Stimulated activated CD8-positive, alpha-beta memory T cell treated with anti-CD3 and anti-CD28 coated beads, Interleukin-2, amount 100 ng/mL, for 1 hour (primary cell): ENCODE measurements around the gene UCHL5.
"Not testable (repeated sequence)": the region's sequence is repeated elsewhere in the genome, so short reads cannot be mapped to it uniquely, and the experiment has no call there.

Source experiments
- DNase-seq, 2 donors: peaks; one replicate each; pipeline ENCODE4 v3.0.0-alpha.2; 2020; ENCODE audit warnings: low read depth in 2 of 2

Gene UCHL5

DNA sequence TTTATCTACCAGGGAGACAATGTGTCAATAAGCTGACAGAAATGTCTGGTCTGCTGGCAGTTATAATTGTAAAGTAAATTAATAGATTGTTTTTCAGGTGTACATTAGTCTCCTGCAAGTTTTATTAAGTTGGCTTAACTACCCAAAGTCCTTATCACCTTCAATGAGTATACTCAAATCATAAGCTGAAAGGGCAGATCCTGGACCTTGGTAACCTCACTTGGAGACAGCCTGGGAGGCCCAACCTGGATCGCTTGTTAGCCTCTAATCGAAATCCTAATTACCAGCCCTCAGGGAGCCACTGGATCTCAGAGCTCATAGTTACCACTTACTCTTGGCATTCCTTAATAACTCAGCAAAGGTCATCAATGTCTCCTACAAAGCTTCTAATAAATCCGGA lies 49.7 kb downstream of the UCHL5 start:
- DNase-seq = no peak

DNA sequence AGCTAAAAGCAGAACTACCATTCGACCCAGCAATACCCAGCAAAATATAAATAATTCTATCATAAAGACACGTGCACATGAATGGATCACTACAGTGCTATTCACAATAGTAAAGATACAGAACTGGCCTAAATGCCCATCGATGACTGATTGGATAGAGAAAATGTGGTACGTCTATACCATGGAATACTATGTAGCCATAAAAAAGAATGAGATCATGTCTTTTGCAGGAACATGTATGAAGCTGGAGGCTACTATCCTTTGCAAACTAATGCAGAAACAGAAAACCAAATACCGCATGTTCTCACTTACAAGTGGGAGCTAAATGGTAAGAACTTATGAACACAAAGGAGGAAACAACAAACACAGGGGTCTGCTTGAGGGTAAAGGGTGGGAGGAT lies 53.4 kb downstream of the UCHL5 start:
- no peak for DNase-seq

DNA sequence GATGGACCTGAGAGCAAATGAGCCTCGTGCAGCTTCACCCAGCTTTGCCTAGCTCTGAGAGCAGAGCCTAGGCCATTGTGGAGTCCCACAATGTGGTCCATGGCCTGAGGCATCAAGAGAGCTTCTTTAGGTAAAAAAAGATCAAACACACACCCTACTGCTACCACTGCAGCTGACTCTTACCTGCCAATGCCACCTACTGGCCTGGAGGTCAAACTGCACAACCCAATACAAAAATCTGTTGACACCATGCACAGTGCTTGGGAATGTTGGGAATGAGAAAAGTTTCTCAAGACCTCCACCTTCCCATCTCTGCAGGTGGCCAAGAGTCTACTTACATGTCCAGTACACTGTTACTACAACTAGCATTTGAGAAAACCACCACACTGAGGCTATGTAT lies 60.6 kb downstream of the UCHL5 start:
- no peak for DNase-seq

DNA sequence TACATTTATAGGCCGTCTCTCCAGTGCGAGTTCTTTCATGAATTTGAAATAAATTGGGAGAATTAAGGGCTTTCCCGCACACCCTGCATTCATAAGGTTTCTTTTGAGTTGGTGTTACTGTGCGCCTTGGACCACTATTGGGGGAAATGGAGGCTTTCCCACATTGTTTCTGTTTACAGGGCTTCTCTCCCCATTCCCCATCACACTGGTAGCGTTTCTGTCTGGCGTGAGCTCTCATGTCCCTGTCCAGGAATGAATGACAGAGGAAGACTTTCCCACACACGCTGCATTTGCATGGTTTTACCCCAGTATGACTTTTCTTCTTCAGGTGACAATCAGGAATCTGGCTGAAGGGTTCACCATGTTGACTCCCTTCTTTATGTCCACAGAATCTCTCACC lies 65.0 kb downstream of the UCHL5 start:
- no peak for DNase-seq

DNA sequence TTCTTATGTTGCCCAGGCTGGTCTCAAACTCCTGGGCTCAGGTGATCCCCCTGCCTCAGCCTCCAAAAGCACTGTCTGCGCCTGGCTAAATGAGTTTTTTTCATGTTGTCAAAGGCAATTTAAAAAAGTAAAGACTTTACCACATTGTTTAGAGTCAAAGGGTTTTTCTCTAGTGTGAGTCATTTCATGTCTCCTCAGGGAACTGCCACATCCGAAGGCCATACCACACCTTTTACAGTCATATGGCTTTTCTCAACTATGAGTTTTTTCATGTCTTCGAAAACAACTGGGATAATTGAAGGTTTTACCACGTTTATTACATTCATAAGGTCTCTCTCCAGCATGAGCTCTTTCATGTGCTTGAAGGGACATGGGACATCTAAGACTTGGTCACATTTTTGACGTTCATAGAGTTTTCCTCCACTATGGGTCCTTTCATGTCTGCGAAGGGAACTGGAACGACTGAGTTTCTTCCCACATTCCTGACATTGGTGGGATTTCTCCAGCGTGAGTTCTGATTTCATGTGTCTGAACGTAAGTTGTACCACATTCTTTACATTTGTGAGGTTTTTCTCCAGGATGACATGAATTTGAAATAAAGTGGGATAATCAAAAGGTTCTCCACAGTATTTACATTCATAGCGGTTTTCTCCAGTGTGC lies 65.6 kb downstream of the UCHL5 start:
- no peak for DNase-seq

DNA sequence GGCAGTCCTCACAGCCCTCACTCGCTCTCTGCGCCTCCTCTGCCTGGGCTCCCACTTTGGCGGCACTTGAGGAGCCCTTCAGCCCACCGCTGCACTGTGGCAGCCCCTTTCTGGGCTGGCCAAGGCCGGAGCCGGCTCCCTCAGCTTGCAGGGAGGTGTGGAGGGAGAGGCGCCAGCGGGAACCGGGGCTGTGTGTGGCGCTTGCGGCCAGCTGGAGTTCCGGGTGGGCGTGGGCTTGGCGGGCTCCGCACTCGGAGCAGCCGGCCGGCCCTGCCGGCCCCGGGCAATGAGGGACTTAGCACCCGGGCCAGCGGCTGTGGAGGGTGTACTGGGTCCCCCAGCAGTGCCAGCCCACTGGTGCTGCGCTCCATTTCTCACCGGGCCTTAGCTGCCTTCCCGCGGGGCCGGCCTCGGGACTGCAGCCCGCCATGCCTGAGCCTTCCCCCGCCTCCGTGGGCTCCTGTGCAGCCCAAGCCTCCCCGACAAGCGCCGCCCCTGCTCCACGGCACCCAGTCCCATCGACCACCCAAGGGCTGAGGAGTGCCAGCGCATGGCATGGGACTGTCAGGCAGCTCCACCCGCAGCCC lies 72.3 kb downstream of the UCHL5 start:
- not testable (repeated sequence) for DNase-seq

DNA sequence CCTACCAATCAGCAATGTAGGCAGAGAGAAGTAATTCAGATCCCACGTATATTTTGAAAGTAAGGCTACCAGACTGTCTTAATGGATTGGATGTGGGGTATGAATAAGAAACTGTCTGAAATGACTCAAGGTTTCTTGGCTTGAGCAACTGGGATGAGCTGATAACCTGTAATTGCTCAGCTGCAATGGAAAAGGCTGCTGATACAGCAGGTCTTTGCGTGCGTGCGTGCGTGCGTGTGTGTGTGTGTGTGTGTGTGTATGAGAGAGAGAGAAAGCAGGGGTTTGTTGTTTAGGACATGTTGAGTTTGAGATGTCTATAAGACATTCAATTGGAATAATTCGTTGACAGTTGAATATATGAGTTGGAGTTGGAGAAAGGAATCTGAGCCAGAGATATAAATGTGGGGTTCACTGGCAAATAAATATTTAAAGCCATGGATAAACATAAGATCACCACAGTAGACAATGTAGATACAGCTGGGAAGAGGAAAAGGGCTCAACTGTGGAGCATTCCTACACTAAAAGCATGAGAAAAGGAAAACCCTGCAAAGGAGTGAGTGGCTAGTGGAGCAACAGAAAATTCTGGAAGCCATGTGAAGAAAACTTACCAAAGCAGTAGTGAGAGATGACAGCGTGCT lies 72.9 kb downstream of the UCHL5 start:
- DNase-seq = no peak

DNA sequence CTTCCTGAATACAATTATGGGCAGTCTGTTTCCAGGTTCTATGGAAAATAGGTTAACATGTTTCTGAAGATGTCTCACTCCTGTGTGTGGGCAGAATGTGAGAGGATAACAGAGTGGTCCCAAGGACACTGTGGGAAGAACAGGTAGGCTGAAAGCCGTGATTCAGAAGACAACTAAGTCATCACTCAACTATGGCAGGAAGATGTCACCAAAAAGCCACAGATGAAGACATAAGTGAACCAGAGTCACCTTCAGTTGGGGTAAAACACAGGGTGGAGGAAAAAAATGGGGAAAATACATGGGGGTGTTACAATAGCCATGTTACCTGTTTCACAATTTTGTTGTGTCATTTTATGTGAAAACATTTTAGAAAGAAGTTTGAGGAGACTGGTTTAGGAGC lies 75.1 kb downstream of the UCHL5 start:
- DNase-seq = no peak

DNA sequence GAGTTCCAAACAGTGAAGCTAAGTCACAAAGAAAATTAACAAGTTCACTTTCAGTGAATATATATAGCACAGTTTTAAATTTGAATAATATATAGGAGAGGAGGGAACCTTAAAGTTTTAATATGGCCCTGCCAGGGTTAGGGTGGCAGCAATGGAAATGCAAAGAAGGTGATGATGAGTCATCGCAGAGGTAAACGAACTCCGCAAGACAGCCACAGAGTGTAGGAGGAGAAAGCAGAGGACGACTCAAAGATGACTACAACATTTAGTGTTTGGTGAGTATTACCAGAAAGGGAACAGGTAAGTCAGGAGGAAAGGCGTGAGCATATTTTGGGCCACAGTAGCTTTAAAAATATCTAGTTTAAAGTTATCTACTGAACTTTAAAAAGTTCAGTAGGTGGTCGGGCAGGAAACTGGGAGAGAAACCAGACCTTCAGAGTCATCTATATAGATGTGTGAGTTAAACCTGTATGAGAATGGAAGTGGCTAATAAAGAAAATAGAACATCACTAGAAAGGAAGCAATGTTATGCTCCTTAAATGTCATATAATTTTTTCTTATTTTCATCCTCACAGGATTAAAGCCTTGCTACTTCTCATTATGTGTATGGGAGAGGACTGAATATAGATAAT lies 75.7 kb downstream of the UCHL5 start:
- no peak for DNase-seq

DNA sequence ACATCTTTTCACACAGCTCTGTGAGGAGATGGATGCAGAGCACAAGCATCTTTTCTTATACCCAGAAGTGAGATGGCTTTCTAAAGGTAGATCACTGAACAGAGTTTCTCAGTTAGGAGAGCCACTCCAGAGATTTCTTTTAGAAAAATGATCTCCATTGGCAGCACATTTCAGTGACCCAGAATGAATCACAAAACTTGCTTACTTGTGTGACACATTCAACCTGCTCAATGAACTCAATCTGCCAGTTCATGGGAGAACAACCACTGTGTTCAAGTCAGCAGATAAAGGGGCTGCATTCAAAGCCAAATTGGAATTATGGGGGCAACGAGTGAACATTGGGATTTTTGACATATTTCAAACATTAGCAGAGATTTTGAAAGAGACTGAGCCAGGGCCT lies 78.3 kb downstream of the UCHL5 start:
- no peak for DNase-seq

DNA sequence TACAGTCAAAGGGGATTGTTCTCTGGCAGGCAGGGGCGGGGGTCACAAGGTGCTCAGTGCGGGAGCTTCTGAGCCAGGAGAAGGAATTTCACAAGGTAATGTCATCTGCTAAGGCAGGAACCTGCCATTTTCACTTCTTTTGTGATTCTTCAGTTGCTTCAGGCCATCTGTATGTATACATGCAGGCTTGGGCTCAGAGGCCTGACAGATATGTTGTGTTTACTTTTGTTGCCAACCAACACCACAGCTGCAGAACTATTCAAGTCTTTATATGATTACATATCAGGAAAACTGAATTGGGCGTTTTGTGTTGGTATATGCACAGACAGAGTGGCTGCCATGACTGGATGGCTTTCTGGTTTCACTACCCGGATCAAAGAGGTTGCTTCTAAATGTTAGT lies 78.8 kb downstream of the UCHL5 start:
- not testable (repeated sequence) for DNase-seq

DNA sequence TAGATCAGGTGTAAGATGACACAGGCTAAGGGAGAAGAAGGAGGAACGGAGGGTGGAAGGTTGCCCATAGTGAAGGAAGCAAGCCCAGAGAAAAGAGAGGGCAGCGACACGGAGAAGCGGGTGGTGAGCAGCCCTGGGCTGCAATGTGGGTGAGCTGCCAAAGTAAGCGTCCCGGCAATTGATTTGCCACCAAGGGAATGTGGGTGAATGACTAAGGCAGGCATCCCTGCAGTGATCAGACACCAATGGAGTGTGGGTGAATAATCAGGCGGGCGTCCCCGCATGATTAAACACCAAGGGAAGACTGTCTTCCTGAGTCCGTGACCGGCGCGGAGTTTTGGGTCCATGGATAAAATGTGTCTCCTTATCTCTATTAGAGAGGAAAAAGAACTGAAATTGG lies 79.6 kb downstream of the UCHL5 start:
- no peak for DNase-seq

DNA sequence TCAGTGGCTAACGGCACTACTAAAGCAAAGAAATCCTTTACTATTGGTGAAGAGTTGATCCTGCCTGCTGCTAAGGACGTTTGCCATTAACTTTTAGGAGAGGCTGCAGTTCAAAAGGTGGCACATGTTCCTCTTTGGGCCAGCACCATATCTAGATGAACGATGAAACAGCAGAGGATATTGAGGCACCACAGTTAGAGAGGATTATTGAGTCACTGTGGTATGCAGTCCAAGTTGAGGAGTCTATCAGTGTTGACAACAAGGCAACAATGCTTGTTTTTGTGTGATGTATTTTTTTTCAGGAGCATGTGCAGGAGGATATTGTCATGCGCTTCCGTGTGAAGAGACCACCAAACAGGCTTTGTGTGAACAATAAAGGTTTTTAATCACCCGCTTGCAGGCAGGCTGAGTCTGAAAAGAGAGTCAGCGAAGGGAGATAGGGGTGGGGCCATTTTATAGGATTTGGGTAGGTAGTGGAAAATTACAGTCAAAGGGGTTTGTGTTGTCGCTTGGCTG lies 80.9 kb downstream of the UCHL5 start:
- no peak for DNase-seq

DNA sequence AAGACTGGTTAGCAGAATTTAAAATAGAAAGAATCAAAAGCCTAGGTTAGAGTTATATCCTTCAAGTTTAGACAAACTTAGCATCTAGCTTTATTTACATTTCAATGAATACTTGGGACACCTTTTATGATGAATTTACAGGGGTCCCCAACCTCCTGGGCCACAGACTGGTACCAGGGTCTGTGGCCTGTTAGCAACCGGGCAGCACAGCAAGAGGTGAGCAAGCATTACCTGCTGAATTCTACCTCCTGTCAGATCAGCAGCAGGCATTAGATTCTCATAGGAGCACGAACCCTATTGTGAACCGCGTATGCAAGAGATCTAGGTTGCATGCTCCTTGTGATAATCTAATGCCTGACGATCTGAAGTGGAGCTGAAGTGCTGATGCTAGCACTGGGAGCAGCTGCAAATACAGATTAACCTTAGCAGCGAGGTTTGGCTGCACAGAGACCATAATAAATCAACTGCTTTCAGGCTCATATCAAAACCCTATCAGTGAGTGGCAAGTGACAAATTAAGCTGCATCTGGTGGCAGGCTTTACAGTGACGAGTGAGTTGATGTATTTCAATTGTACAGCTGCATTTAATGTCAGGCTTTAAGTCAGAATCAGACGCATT lies 82.0 kb downstream of the UCHL5 start:
- no peak for DNase-seq

DNA sequence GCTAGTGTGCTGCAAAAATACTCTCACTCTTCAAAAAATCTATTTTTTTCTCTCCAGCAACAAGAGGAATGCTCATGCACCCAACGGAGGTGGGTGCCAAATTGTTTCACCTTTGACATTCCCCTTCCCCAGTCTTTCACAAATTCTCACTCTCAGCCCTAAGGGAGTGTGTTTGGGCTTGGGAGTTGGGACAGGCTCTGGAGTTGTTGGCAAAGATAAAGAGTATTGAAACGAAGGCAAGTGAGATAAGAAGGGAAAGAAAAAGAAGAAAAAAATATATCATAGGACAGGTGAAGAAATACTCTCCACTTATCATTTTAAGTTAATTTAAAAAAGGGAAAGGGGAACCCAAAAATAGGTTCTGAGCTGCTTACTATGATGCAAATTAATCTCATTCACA lies 82.6 kb downstream of the UCHL5 start:
- no peak for DNase-seq

DNA sequence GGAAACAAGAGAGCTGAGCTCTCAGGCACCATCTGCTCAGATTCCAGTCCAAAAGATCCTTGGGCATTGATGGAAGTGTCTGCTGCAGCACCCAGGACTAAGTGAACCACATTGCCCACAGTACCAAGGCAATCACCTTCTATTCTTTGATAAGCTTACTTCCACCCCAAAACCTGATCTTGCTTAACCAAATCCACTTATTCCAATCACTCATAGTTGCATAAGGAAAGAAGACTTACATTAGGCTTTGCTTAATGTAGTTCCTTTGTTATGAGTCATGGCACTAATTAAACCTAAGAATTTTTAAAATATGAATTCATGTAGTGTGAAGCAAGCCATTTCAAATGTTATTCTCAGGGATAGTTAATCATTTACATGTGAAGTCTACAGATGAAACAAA lies 84.5 kb downstream of the UCHL5 start:
- DNase-seq = no peak

DNA sequence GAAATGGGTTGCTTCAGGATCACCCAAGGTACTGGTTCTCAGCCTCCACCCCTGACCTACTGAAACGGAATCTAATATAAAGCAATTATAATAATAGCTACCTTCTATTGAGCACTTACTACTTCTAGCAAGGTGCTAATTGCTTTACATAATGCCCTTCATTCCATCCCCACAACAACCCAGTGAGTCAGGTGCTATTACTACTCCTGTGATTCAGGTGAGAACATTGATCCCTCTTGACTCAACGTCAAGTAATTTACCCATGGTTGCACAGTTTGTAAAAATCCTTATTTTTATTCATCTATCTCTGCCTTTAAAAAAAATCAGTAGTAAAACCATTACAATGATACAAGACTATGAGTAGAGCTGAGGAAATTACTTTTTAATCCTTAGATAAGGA lies 85.2 kb downstream of the UCHL5 start:
- DNase-seq = no peak

DNA sequence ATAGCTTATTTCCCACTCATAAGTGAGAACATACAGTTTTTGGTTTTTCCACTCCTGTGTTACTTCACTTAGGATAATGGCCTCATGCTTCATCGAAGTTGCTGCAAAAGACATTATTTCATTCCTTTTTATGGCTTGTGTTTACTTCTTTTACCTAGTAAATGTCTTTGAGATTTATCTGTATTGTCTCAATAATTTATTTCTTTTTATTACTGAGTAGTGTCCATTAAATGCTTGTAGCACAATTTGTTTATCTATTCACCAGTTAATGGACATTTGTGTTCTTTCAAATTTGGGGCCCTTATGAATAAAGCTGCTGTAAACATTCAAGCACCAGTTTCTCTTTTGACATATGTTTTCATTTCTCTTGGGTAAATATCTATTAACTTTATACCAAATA lies 86.0 kb downstream of the UCHL5 start:
- no peak for DNase-seq

DNA sequence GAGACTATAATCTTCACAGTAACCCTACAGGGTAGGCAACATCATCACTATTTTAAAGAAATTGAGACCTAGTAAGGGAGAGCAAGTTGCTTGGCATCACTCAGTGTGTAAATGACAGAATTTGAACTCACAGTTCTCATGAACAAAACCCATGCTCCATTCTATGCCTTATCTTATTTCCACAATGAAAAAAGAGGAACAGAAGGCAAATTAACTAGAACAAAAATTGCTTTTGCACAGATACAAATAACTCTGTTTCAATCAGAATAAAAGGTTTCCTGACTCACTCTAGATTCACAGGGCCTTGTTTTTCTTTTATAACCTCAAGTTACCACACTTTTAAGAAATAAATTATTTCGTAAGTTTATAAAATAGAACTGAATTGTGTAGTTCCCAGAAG lies 90.1 kb downstream of the UCHL5 start:
- no peak for DNase-seq

DNA sequence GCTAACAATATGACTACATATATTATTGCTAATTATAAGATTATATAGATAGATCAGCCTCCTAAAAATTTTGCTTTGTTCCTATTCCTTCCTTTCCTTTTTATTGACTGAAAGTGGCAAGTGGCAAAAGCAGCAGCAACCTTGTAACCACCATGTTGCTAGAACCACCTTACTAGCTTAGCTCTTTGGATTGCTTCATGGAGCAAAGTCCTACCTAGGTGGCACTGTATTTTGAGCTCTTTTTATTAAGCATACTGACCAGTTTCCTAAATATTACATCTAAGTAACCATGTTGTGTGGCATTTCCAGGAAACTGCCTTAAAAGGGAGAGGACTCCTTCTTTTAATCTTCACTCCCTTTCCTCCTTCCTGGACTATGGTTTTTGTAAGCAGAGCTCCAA lies 90.8 kb downstream of the UCHL5 start:
- DNase-seq = no peak

DNA sequence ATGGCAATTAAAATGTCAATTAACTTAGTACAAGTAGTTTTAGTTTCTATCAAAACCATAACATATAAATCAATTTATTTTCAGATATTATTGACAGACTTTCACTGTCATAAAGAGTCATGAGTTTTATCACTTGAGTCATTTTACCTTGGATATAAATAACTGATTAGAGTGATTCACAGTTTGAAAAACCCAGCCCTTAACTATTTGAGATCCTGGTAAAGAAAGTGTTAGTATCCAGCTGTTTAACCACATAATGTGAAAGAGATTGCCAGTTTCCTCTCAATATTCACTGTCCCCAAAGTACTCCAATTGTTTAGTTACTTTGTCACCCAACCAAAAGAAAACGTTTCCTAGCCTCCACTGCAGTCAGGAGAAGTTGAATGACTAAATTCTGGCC lies 91.3 kb downstream of the UCHL5 start:
- no peak for DNase-seq

DNA sequence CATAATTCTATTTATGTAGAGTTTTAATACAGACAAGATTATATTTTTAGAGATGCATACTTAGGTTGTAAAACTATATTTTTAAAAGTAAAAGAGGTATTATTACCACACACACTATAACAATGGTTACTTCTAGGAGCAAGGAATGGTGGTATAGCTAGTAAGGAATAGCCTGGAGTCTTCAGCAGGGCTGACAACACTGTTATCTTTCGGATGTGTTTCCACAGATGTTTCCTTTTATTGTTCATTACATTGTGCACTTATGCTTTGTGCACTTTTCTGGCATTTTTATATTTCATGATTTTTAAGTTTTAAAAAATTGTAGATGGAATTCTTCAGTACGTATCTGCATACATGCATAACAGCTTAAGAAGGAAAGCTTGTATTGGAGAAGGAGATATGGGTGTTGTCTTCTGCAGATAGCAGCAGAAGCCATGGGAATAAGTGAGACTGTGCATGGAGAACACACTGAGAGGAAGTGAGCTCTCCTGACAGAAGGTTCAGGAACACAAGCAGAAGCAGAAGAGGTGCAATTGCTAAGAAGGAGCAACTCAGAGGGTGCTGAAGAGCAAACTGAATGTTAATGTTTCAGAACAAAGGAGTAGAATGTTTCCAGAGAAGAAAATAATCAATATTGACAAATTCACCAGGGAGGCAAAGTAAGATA lies 91.8 kb downstream of the UCHL5 start:
- no peak for DNase-seq
